HUES48 (cell line): Measurements from ENCODE around the gene ELMOD1.

ENCODE experiments used
- H3K27ac ChIP-seq: one replicate; pipeline ENCODE4 v1.7.0; 2013; ENCODE audit warnings: low read depth, low read length, inconsistent platforms
- H3K27me3 ChIP-seq: 2 replicates; pipeline ENCODE4 v1.6.1; 2013; ENCODE audit warnings: mild to moderate bottlenecking, low read length; ENCODE audit not compliant: control insufficient read depth, insufficient read depth
- H3K36me3 ChIP-seq: 2 replicates; pipeline ENCODE4 v1.6.1; 2013; ENCODE audit warnings: low read length; ENCODE audit not compliant: control insufficient read depth, insufficient read depth
- H3K4me1 ChIP-seq: 2 replicates; pipeline ENCODE4 v1.6.1; 2013; ENCODE audit warnings: mild to moderate bottlenecking, low read length; ENCODE audit not compliant: control insufficient read depth, insufficient read depth
- H3K4me3 ChIP-seq: 2 replicates; pipeline ENCODE4 v1.5.1; 2013; ENCODE audit warnings: mild to moderate bottlenecking, low read depth, low read length
- H3K9ac ChIP-seq: 2 replicates; pipeline ENCODE4 v1.6.1; 2013; ENCODE audit warnings: mild to moderate bottlenecking, low read depth, low read length, moderate library complexity
- H3K9me3 ChIP-seq: 2 replicates; pipeline ENCODE4 v1.6.1; 2013; ENCODE audit warnings: low read length; ENCODE audit not compliant: control insufficient read depth, insufficient read depth

Gene ELMOD1

GRCh38 chr11:107646783-107647182 is 55.8 kb downstream of the ELMOD1 start:
- H3K27me3 ChIP-seq = no peaks in the 10 kb centered on the region
- H3K4me1 ChIP-seq = peaks cover 26% of the 10 kb centered on the region
- H3K9me3 ChIP-seq = no peaks in the 10 kb centered on the region
- no peak overlapping the region for H3K9ac ChIP-seq
- no peak overlapping the region for H3K27ac ChIP-seq
- no peak overlapping the region for H3K4me3 ChIP-seq
- H3K36me3 ChIP-seq = no peaks in the 10 kb centered on the region

GRCh38 chr11:107648242-107648641 is 57.3 kb downstream of the ELMOD1 start:
- no peaks in the 10 kb centered on the region for H3K9me3 ChIP-seq
- H3K27me3 ChIP-seq = no peaks in the 10 kb centered on the region
- H3K9ac ChIP-seq = no peak overlapping the region
- H3K4me1 ChIP-seq = peaks cover 30% of the 10 kb centered on the region
- H3K4me3 ChIP-seq = no peak overlapping the region
- H3K36me3 ChIP-seq = no peaks in the 10 kb centered on the region
- H3K27ac ChIP-seq = no peak overlapping the region

GRCh38 chr11:107651672-107652071 is 60.7 kb downstream of the ELMOD1 start:
- H3K36me3 ChIP-seq = no peaks in the 10 kb centered on the region
- H3K9me3 ChIP-seq = no peaks in the 10 kb centered on the region
- no peak overlapping the region for H3K27ac ChIP-seq
- no peak overlapping the region for H3K4me3 ChIP-seq
- peaks cover 40% of the 10 kb centered on the region for H3K4me1 ChIP-seq
- H3K27me3 ChIP-seq = no peaks in the 10 kb centered on the region
- H3K9ac ChIP-seq = no peak overlapping the region

GRCh38 chr11:107653076-107653475 is 62.1 kb downstream of the ELMOD1 start:
- Histone ChIP-seq H3K27me3 (no peaks in the 10 kb centered on the region), H3K9me3 (no peaks in the 10 kb centered on the region), H3K4me3 (no peak overlapping the region), H3K27ac (no peak overlapping the region), H3K9ac (no peak overlapping the region), H3K36me3 (no peaks in the 10 kb centered on the region), H3K4me1 (peaks cover 35% of the 10 kb centered on the region)

- Histone ChIP-seq H3K4me1 (peaks cover 19% of the 10 kb centered on the region), H3K36me3 (no peaks in the 10 kb centered on the region), H3K27me3 (no peaks in the 10 kb centered on the region), H3K9me3 (no peaks in the 10 kb centered on the region), H3K9ac (no peak overlapping the region), H3K4me3 (peak overlapping the region; percentile 8; the same call in 1 of the 2 replicates), H3K27ac (peak overlapping the region; percentile 4)
Observed at GRCh38 chr11:107655602-107656001, 64.7 kb downstream of the ELMOD1 start.

GRCh38 chr11:107659310-107659709 is 68.4 kb downstream of the ELMOD1 start:
- Histone ChIP-seq H3K27ac (no peak overlapping the region), H3K27me3 (no peaks in the 10 kb centered on the region), H3K36me3 (no peaks in the 10 kb centered on the region), H3K4me3 (no peak overlapping the region), H3K9me3 (no peaks in the 10 kb centered on the region), H3K9ac (no peak overlapping the region), H3K4me1 (peaks cover 14% of the 10 kb centered on the region)

GRCh38 chr11:107660066-107660465 is 69.1 kb downstream of the ELMOD1 start:
- no peaks in the 10 kb centered on the region for H3K9me3 ChIP-seq
- no peak overlapping the region for H3K27ac ChIP-seq
- H3K4me1 ChIP-seq = peaks cover 12% of the 10 kb centered on the region
- no peaks in the 10 kb centered on the region for H3K36me3 ChIP-seq
- no peak overlapping the region for H3K9ac ChIP-seq
- no peak overlapping the region for H3K4me3 ChIP-seq
- no peaks in the 10 kb centered on the region for H3K27me3 ChIP-seq

- Histone ChIP-seq H3K9ac (no peak overlapping the region), H3K4me3 (no peak overlapping the region), H3K27ac (no peak overlapping the region), H3K4me1 (peaks cover 5% of the 10 kb centered on the region; the same call in 1 of the 2 replicates), H3K27me3 (no peaks in the 10 kb centered on the region), H3K36me3 (no peaks in the 10 kb centered on the region), H3K9me3 (no peaks in the 10 kb centered on the region)
Observed at GRCh38 chr11:107661656-107662055, 70.7 kb downstream of the ELMOD1 start.

- H3K4me1 ChIP-seq = peaks cover 10% of the 10 kb centered on the region
- no peaks in the 10 kb centered on the region for H3K27me3 ChIP-seq
- H3K27ac ChIP-seq = no peak overlapping the region
- no peaks in the 10 kb centered on the region for H3K36me3 ChIP-seq
- no peaks in the 10 kb centered on the region for H3K9me3 ChIP-seq
- no peak overlapping the region for H3K4me3 ChIP-seq
- no peak overlapping the region for H3K9ac ChIP-seq
Observed at GRCh38 chr11:107665018-107665417, 74.1 kb downstream of the ELMOD1 start.

- Histone ChIP-seq H3K27me3 (no peaks in the 10 kb centered on the region), H3K27ac (no peak overlapping the region)
Observed at GRCh38 chr11:107666911-107667613, 76.1 kb downstream of the ELMOD1 start.

GRCh38 chr11:107669191-107669740 is 78.3 kb downstream of the ELMOD1 start:
- peaks cover 13% of the 10 kb centered on the region for H3K4me1 ChIP-seq
- H3K9me3 ChIP-seq = no peaks in the 10 kb centered on the region
- H3K9ac ChIP-seq = no peak overlapping the region
- no peak overlapping the region for H3K27ac ChIP-seq
- no peak overlapping the region for H3K4me3 ChIP-seq
- no peaks in the 10 kb centered on the region for H3K27me3 ChIP-seq
- no peaks in the 10 kb centered on the region for H3K36me3 ChIP-seq

More at GRCh38 chr11:107666911-107667613, 76.1 kb downstream of the ELMOD1 start:
- no peaks in the 10 kb centered on the region for H3K9me3 ChIP-seq
- no peaks in the 10 kb centered on the region for H3K36me3 ChIP-seq
- H3K4me3 ChIP-seq = no peak overlapping the region
- H3K4me1 ChIP-seq = peaks cover 13% of the 10 kb centered on the region
- no peak overlapping the region for H3K9ac ChIP-seq
